ENCODE results near the gene MSH3. TPM values are rescaled to one million over a fixed set of nuclear protein-coding genes. Genes with fewer than 3 reads are reported as not detected.
"Not testable (repeated sequence)": the region's sequence is repeated elsewhere in the genome, so short reads cannot be mapped to it uniquely, and the experiment has no call there.

The MSH3 gene
- total RNA-seq, 4 donors from 2014 or later = 14.5 to 27.2 (median 21.5) TPM

- no peaks in the 10 kb centered on the region for H3K36me3 ChIP-seq
- peaks cover 0 to 4% (median 2%) of the 10 kb centered on the region in 4 donors for H3K9me3 ChIP-seq
- no peak overlapping the region for H3K4me3 ChIP-seq
- no peak for TF ChIP-seq CTCF (IDR thresholded peaks at IDR 0.05)
- TF ChIP-seq POLR2A (IDR thresholded peaks at IDR 0.05) = no peak
- H3K27ac ChIP-seq = no peak overlapping the region
- DNase-seq = no peak
- H3K4me1 ChIP-seq = no peaks in the 10 kb centered on the region
- no peaks in the 10 kb centered on the region for H3K27me3 ChIP-seq
Measured at GRCh38 chr5:80820685-80821084, 166.2 kb downstream of the MSH3 start.

GRCh38 chr5:80822640-80823039, 168.2 kb downstream of the MSH3 start:
- no peak for DNase-seq
- Histone ChIP-seq H3K27me3 (no peaks in the 10 kb centered on the region), H3K36me3 (no peaks in the 10 kb centered on the region), H3K4me1 (no peaks in the 10 kb centered on the region), H3K9me3 (peaks cover 0 to 4% (median 2%) of the 10 kb centered on the region in 4 donors), H3K27ac (no peak overlapping the region), H3K4me3 (no peak overlapping the region)
- TF ChIP-seq POLR2A (IDR thresholded peaks at IDR 0.05) (no peak), CTCF (IDR thresholded peaks at IDR 0.05) (no peak)

GRCh38 chr5:80824159-80824558, 169.7 kb downstream of the MSH3 start:
- not testable (repeated sequence) for H3K4me1 ChIP-seq, H3K4me3 ChIP-seq, DNase-seq, H3K9me3 ChIP-seq, H3K27me3 ChIP-seq, H3K27ac ChIP-seq, H3K36me3 ChIP-seq

- no peak overlapping the region for H3K27ac ChIP-seq
- no peak overlapping the region for H3K4me3 ChIP-seq
- H3K9me3 ChIP-seq = peaks cover 0 to 4% (median 2%) of the 10 kb centered on the region in 4 donors
- H3K27me3 ChIP-seq = no peaks in the 10 kb centered on the region
- no peak for DNase-seq
- no peak for TF ChIP-seq POLR2A (IDR thresholded peaks at IDR 0.05)
- TF ChIP-seq CTCF (IDR thresholded peaks at IDR 0.05) = no peak
- H3K4me1 ChIP-seq = no peaks in the 10 kb centered on the region
- H3K36me3 ChIP-seq = no peaks in the 10 kb centered on the region
Measured at GRCh38 chr5:80825786-80826460, 171.5 kb downstream of the MSH3 start.

GRCh38 chr5:80834710-80835109, 180.3 kb downstream of the MSH3 start:
- H3K36me3 ChIP-seq = no peaks in the 10 kb centered on the region
- no peak overlapping the region for H3K4me3 ChIP-seq
- no peaks in the 10 kb centered on the region for H3K4me1 ChIP-seq
- no peak for DNase-seq
- H3K9me3 ChIP-seq = no peaks in the 10 kb centered on the region
- no peak overlapping the region for H3K27ac ChIP-seq
- TF ChIP-seq POLR2A (IDR thresholded peaks at IDR 0.05) (no peak), CTCF (IDR thresholded peaks at IDR 0.05) (no peak)
- H3K27me3 ChIP-seq = no peaks in the 10 kb centered on the region

- no peaks in the 10 kb centered on the region for H3K27me3 ChIP-seq
- no peak for TF ChIP-seq POLR2A (IDR thresholded peaks at IDR 0.05)
- no peak for TF ChIP-seq CTCF (IDR thresholded peaks at IDR 0.05)
- DNase-seq = no peak
- no peak overlapping the region for H3K27ac ChIP-seq
- no peaks in the 10 kb centered on the region for H3K4me1 ChIP-seq
- H3K9me3 ChIP-seq = no peaks in the 10 kb centered on the region
- H3K4me3 ChIP-seq = no peak overlapping the region
- H3K36me3 ChIP-seq = no peaks in the 10 kb centered on the region
Measured at GRCh38 chr5:80835128-80835527, 180.7 kb downstream of the MSH3 start.
